T-helper 1 cell treated with Interleukin-12 subunit alpha and Interleukin-12 subunit beta and Interleukin-4 antibody, amounts not matched to agents 30 ng/mL and 1 ng/mL, for 36 hours (primary cell): ENCODE measurements around the gene TENM4. TPM values are rescaled to one million over a fixed set of nuclear protein-coding genes. Genes with fewer than 3 reads are reported as not detected.
"Not testable (repeated sequence)": the region's sequence is repeated elsewhere in the genome, so short reads cannot be mapped to it uniquely, and the experiment has no call there.

Experiments used
- intact Hi-C: fragments of 100-400 bp; cut with micrococcal nuclease; formaldehyde crosslinking; loops from one replicate; pipeline ENCODE4 v1.15.1; 2024
- total RNA-seq: library from RNA; stranded (reverse); gene quantifications from 2 replicates; pipeline ENCODE4 v1.2.3, GENCODE V29; 2022

The TENM4 gene
- total RNA-seq, 1 donor from 2014 or later, result not detected

- intact Hi-C loops, result no loop called here
Observed at GRCh38 chr11:78630561-78631303, 810.1 kb downstream of the TENM4 start.

GRCh38 chr11:78630155-78630554, 810.7 kb downstream of the TENM4 start:
- intact Hi-C loops, result no loop called here

- intact Hi-C loops, result no loop called here
Observed at GRCh38 chr11:78622666-78623065, 818.2 kb downstream of the TENM4 start.

GRCh38 chr11:78620159-78620558, 820.7 kb downstream of the TENM4 start:
- intact Hi-C loops, result no loop called here

- intact Hi-C loops, result no loop called here
Observed at GRCh38 chr11:78615724-78616123, 825.1 kb downstream of the TENM4 start.

GRCh38 chr11:78613378-78613813, 827.4 kb downstream of the TENM4 start:
- intact Hi-C loops, result no loop called here

- intact Hi-C loops, result no loop called here
Observed at GRCh38 chr11:78612721-78613377, 828.0 kb downstream of the TENM4 start.

GRCh38 chr11:78609321-78609720, 831.5 kb downstream of the TENM4 start:
- intact Hi-C loops, result not testable (repeated sequence)

GRCh38 chr11:78607696-78608095, 833.1 kb downstream of the TENM4 start:
- intact Hi-C loops, result no loop called here

GRCh38 chr11:78606667-78607066, 834.2 kb downstream of the TENM4 start:
- intact Hi-C loops, result no loop called here

GRCh38 chr11:78605296-78605695, 835.5 kb downstream of the TENM4 start:
- intact Hi-C loops, result no loop called here

- intact Hi-C loops, result no loop called here
Observed at GRCh38 chr11:78603792-78604191, 837.0 kb downstream of the TENM4 start.
